Neural cell (in vitro differentiated cells): ENCODE measurements around the gene BCAS4. TPM values are rescaled to one million over a fixed set of nuclear protein-coding genes. Genes with fewer than 3 reads are reported as not detected.

Experiments used
- H2AFZ ChIP-seq: fragments of 200-600, 300-800 bp; sonication (generic), shearing (Covaris generic); 2 replicates; pipeline ENCODE4 v1.6.0; 2014; ENCODE audit warnings: low read depth, mild to moderate bottlenecking, antibody characterized with exemption, low read length, moderate library complexity
- H3F3A ChIP-seq: fragments of 200-600 bp; shearing (Covaris generic); 2 replicates; pipeline ENCODE4 v1.6.1; 2016; ENCODE audit warnings: mild to moderate bottlenecking, moderate library complexity, mixed read lengths, antibody characterized with exemption, low read length; ENCODE audit not compliant: insufficient read depth, poor library complexity, severe bottlenecking
- H3K27ac ChIP-seq: fragments of 200-600, 300-800 bp; sonication (generic), shearing (Covaris generic); 2 replicates; pipeline ENCODE4 v1.5.1; 2014; ENCODE audit warnings: mild to moderate bottlenecking, low read length, moderate library complexity
- H3K27me3 ChIP-seq: fragments of 300-800, 200-600 bp; sonication (generic), shearing (Covaris generic); 2 replicates; pipeline ENCODE4 v1.6.0; 2014; ENCODE audit warnings: mild to moderate bottlenecking, low read depth, low read length, moderate library complexity; ENCODE audit not compliant: insufficient read depth
- H3K36me3 ChIP-seq: fragments of 300-800, 200-600 bp; sonication (generic), shearing (Covaris generic); 2 replicates; pipeline ENCODE4 v1.5.1; 2014; ENCODE audit warnings: mild to moderate bottlenecking, antibody characterized with exemption, low read length, moderate library complexity; ENCODE audit not compliant: insufficient read depth
- H3K4me2 ChIP-seq: fragments of 300-800, 200-600 bp; sonication (generic), shearing (Covaris generic); 2 replicates; pipeline ENCODE4 v1.6.0; 2014; ENCODE audit warnings: mild to moderate bottlenecking, low read length
- H3K4me3 ChIP-seq: fragments of 300-800, 200-600 bp; sonication (generic), shearing (Covaris generic); 2 replicates; pipeline ENCODE4 v1.5.1; 2014; ENCODE audit warnings: mild to moderate bottlenecking, low read length, moderate library complexity
- H3K79me2 ChIP-seq: fragments of 200-600 bp; shearing (Covaris generic); replicated peaks from 2 replicates; pipeline ENCODE4 v1.6.0; 2014; ENCODE audit warnings: mild to moderate bottlenecking, low read length, moderate library complexity; ENCODE audit not compliant: insufficient read depth
- H3K9ac ChIP-seq: fragments of 300-800, 200-600 bp; sonication (generic), shearing (Covaris generic); 2 replicates; pipeline ENCODE4 v1.6.1; 2016; ENCODE audit warnings: mild to moderate bottlenecking, low read length, mixed read lengths
- H3K9me2 ChIP-seq: fragments of 200-600 bp; shearing (Covaris generic); 2 replicates; pipeline ENCODE4 v1.6.1; 2016; ENCODE audit warnings: mild to moderate bottlenecking, low read length, mixed read lengths; ENCODE audit not compliant: insufficient read depth
- H3K9me3 ChIP-seq: fragments of 200-600, 300-800 bp; sonication (generic), shearing (Covaris generic); 2 replicates; pipeline ENCODE4 v1.6.1; 2016; ENCODE audit warnings: mild to moderate bottlenecking, mixed run types, low read length, moderate library complexity, mixed read lengths
- H4K20me1 ChIP-seq: fragments of 200-600 bp; shearing (Covaris generic); 2 replicates; pipeline ENCODE4 v1.6.1; 2016; ENCODE audit warnings: mild to moderate bottlenecking, mixed run types; ENCODE audit not compliant: insufficient read depth
- CTCF ChIP-seq: fragments of 450-650 bp; IDR thresholded peaks from 2 replicates; pipeline ENCODE4 v1.5.1; 2014; ENCODE audit warnings: antibody characterized with exemption, mild to moderate bottlenecking, moderate library complexity; ENCODE audit not compliant: poor library complexity, severe bottlenecking
- EP300 ChIP-seq: fragments of 450-650 bp; conservative IDR thresholded peaks from 2 replicates; pipeline ENCODE4 v1.6.1; 2014; ENCODE audit warnings: antibody characterized with exemption, mild to moderate bottlenecking, moderate library complexity; ENCODE audit not compliant: poor library complexity, severe bottlenecking
- EZH2 ChIP-seq: fragments of 200-600, 300-800 bp; shearing (Covaris generic), sonication (generic); IDR thresholded peaks from 2 replicates; pipeline ENCODE4 v1.6.1; 2014; ENCODE audit warnings: antibody characterized with exemption, low read length, borderline replicate concordance, mild to moderate bottlenecking; ENCODE audit not compliant: insufficient read depth, poor library complexity, severe bottlenecking
- MXI1 ChIP-seq: fragments of 450-650 bp; conservative IDR thresholded peaks from 2 replicates; pipeline ENCODE4 v1.6.1; 2014; ENCODE audit warnings: antibody characterized with exemption, mild to moderate bottlenecking; ENCODE audit not compliant: poor library complexity, severe bottlenecking
- POLR2AphosphoS5 ChIP-seq: IDR thresholded peaks from 2 replicates; pipeline ENCODE4 v1.6.1; 2012
- RAD21 ChIP-seq: fragments of 450-650 bp; conservative IDR thresholded peaks from 2 replicates; pipeline ENCODE4 v1.6.1; 2014; ENCODE audit warnings: antibody characterized with exemption, mild to moderate bottlenecking, moderate library complexity
- REST ChIP-seq: IDR thresholded peaks from 2 replicates; pipeline ENCODE4 v1.6.1; 2012; ENCODE audit warnings: borderline replicate concordance
- SMC3 ChIP-seq: fragments of 450-650 bp; conservative IDR thresholded peaks from 2 replicates; pipeline ENCODE4 v1.6.1; 2014; ENCODE audit warnings: antibody characterized with exemption, mild to moderate bottlenecking, moderate library complexity; ENCODE audit not compliant: poor library complexity
- TAF1 ChIP-seq: IDR thresholded peaks from 2 replicates; pipeline ENCODE4 v1.6.1; 2012; ENCODE audit warnings: low read depth
- polyA plus RNA-seq: library from polyadenylated mRNA; depleted of rRNA; stranded (reverse); fragments of >200 nt; gene quantifications from 2 replicates; pipeline ENCODE4 v1.2.3, GENCODE V29; 2014

Gene BCAS4
- polyA plus RNA-seq, 1 donor from 2014 or later = 24.6 TPM

- TF ChIP-seq TAF1 = no peak
- TF ChIP-seq POLR2AphosphoS5 = no peak
- TF ChIP-seq SMC3 = no peak
- no peak for TF ChIP-seq MXI1
- no peak for TF ChIP-seq EP300
- TF ChIP-seq RAD21 = no peak
- TF ChIP-seq CTCF = no peak
- TF ChIP-seq REST = no peak
- no peak for TF ChIP-seq EZH2
- Histone ChIP-seq H3K79me2 (no peaks in the 10 kb centered on the region), H3K36me3 (no peaks in the 10 kb centered on the region), H3K27me3 (no peaks in the 10 kb centered on the region), H3K9me3 (no peaks in the 10 kb centered on the region), H3K27ac (no peak overlapping the region), H3K9me2 (no peaks in the 10 kb centered on the region), H2AFZ (no peak overlapping the region), H3K4me2 (no peak overlapping the region), H3K9ac (no peak overlapping the region), H3K4me3 (no peak overlapping the region), H4K20me1 (no peaks in the 10 kb centered on the region), H3F3A (no peaks in the 10 kb centered on the region)
Observed at GRCh38 chr20:50848341-50848808, 53.5 kb downstream of the BCAS4 start.

GRCh38 chr20:50848846-50849673 lies 54.2 kb downstream of the BCAS4 start:
- no peak overlapping the region for H3K9ac ChIP-seq
- H3K36me3 ChIP-seq = no peaks in the 10 kb centered on the region
- H3K27me3 ChIP-seq = no peaks in the 10 kb centered on the region
- H3K27ac ChIP-seq = no peak overlapping the region
- no peaks in the 10 kb centered on the region for H3K9me2 ChIP-seq
- H3F3A ChIP-seq = no peaks in the 10 kb centered on the region
- no peak overlapping the region for H3K4me2 ChIP-seq
- H3K79me2 ChIP-seq = no peaks in the 10 kb centered on the region
- H3K4me3 ChIP-seq = no peak overlapping the region
- H2AFZ ChIP-seq = no peak overlapping the region
- TF ChIP-seq SMC3 = no peak
- TF ChIP-seq RAD21 = no peak
- TF ChIP-seq TAF1 = no peak
- TF ChIP-seq EP300 = no peak
- TF ChIP-seq CTCF = no peak
- no peak for TF ChIP-seq EZH2
- no peak for TF ChIP-seq MXI1
- no peak for TF ChIP-seq REST
- no peak for TF ChIP-seq POLR2AphosphoS5
- H3K9me3 ChIP-seq = no peaks in the 10 kb centered on the region
- H4K20me1 ChIP-seq = no peaks in the 10 kb centered on the region
